GM18517 (cell line): ENCODE results near the gene PSMA3.

Experiments
- ATAC-seq: cut with Tn5 transposase; IDR thresholded peaks from one replicate; pipeline ENCODE4 v1.9.1; 2021; ENCODE audit warnings: mild to moderate bottlenecking, moderate library complexity; ENCODE audit not compliant: unreplicated experiment

Gene PSMA3

GRCh38 chr14:58270628-58271027 lies 26.0 kb downstream of the PSMA3 start:
- no peak for ATAC-seq

GRCh38 chr14:58272588-58273372 lies 28.1 kb downstream of the PSMA3 start:
- ATAC-seq, result no peak

- no peak for ATAC-seq
These were observed 30.2 kb downstream of the PSMA3 start for GRCh38 chr14:58274881-58275280.

GRCh38 chr14:58275527-58276190 lies 31.0 kb downstream of the PSMA3 start:
- no peak for ATAC-seq

- ATAC-seq, result no peak
These were observed 31.6 kb downstream of the PSMA3 start for GRCh38 chr14:58276208-58276607.

- ATAC-seq, result no peak
These were observed 33.5 kb downstream of the PSMA3 start for GRCh38 chr14:58278177-58278576.

- no peak for ATAC-seq
These were observed 36.5 kb downstream of the PSMA3 start for GRCh38 chr14:58280954-58281787.

GRCh38 chr14:58281969-58282368 lies 37.3 kb downstream of the PSMA3 start:
- ATAC-seq, result no peak

GRCh38 chr14:58282925-58283593 lies 38.4 kb downstream of the PSMA3 start:
- no peak for ATAC-seq

- no peak for ATAC-seq
These were observed 39.1 kb downstream of the PSMA3 start for GRCh38 chr14:58283730-58284129.

GRCh38 chr14:58285132-58285531 lies 40.5 kb downstream of the PSMA3 start:
- ATAC-seq, result no peak

GRCh38 chr14:58287607-58288042 lies 43.0 kb downstream of the PSMA3 start:
- no peak for ATAC-seq

- ATAC-seq, result no peak
These were observed 43.6 kb downstream of the PSMA3 start for GRCh38 chr14:58288106-58288792.

- ATAC-seq, result no peak
These were observed 47.0 kb downstream of the PSMA3 start for GRCh38 chr14:58291646-58292045.

GRCh38 chr14:58292187-58292586 lies 47.5 kb downstream of the PSMA3 start:
- no peak for ATAC-seq

- no peak for ATAC-seq
These were observed 49.6 kb downstream of the PSMA3 start for GRCh38 chr14:58294201-58294600.

GRCh38 chr14:58296726-58297125 lies 52.1 kb downstream of the PSMA3 start:
- no peak for ATAC-seq

- ATAC-seq, result no peak
These were observed 52.7 kb downstream of the PSMA3 start for GRCh38 chr14:58297412-58297761.

- peak; percentile 79 for ATAC-seq
These were observed 53.3 kb downstream of the PSMA3 start for GRCh38 chr14:58297762-58298476.
